ENCODE data around the gene MSH2. TPM values are rescaled to one million over a fixed set of nuclear protein-coding genes. Genes with fewer than 3 reads are reported as not detected.

MSH2 gene
- total and polyA plus RNA-seq, 4 donors: 1.6 to 33.3 (median 3.8) TPM

- WGBS: 5% methylated on average over 97 of the region's 97 CpGs
Measured at GRCh38 chr2:47520825-47521665, 118.1 kb downstream of the MSH2 start.

GRCh38 chr2:47521666-47522285, 118.8 kb downstream of the MSH2 start:
- H3K4me3 ChIP-seq (ENCODE audit: low read depth in 1 of 3, low read length in 3 of 3): peak overlapping the region in 2 of 3 donors; percentile 7 to 44
- DNase-seq (ENCODE audit: low spot score): no peak
- H3K9ac ChIP-seq (ENCODE audit: low read depth in 1 of 2, low read length in 2 of 2): no peak overlapping the region
- H3K27me3 ChIP-seq (ENCODE audit: control insufficient read depth in 4 of 4, insufficient read depth in 4 of 4, low read length in 3 of 4): no peaks in the 10 kb centered on the region
- no peak overlapping the region for H3K27ac ChIP-seq (ENCODE audit: low read depth in 1 of 2, low read length in 2 of 2)
- H3K9me3 ChIP-seq (ENCODE audit: control insufficient read depth in 4 of 4, low read length in 3 of 4): no peaks in the 10 kb centered on the region
- peaks cover 7 to 11% (median 10%) of the 10 kb centered on the region in 4 donors for H3K4me1 ChIP-seq (ENCODE audit: control insufficient read depth in 4 of 4, insufficient read depth in 4 of 4, low read length in 3 of 4)
- no peaks in the 10 kb centered on the region for H3K36me3 ChIP-seq (ENCODE audit: control insufficient read depth in 4 of 4, insufficient read depth in 3 of 4, low read depth in 1 of 4, low read length in 3 of 4)
- 22% methylated on average over 22 of the region's 22 CpGs for WGBS
- TF ChIP-seq ATF3 (IDR thresholded peaks at IDR 0.05): no peak
- TF ChIP-seq HNF4G (IDR thresholded peaks at IDR 0.05): no peak
- TF ChIP-seq MAX (IDR thresholded peaks at IDR 0.05): no peak
- TF ChIP-seq FOXA1 (IDR thresholded peaks at IDR 0.05): no peak
- no peak for TF ChIP-seq NR2F2 (IDR thresholded peaks at IDR 0.05)
- TF ChIP-seq REST (IDR thresholded peaks at IDR 0.05): no peak
- no peak for TF ChIP-seq GABPA (IDR thresholded peaks at IDR 0.05 in 1 of 2, conservative IDR thresholded peaks at IDR 0.05 in 1 of 2)
- TF ChIP-seq RAD21 (IDR thresholded peaks at IDR 0.05): no peak
- no peak for TF ChIP-seq HNF4A (conservative IDR thresholded peaks at IDR 0.05)
- TF ChIP-seq CTCF (IDR thresholded peaks at IDR 0.05; ENCODE audit: low read depth, low read length, missing input control): no peak
- TF ChIP-seq FOXA2 (IDR thresholded peaks at IDR 0.05): no peak

More at GRCh38 chr2:47520825-47521665, 118.1 kb downstream of the MSH2 start:
- H3K36me3 ChIP-seq (ENCODE audit: control insufficient read depth in 4 of 4, insufficient read depth in 3 of 4, low read depth in 1 of 4, low read length in 3 of 4): no peaks in the 10 kb centered on the region
- no peaks in the 10 kb centered on the region for H3K9me3 ChIP-seq (ENCODE audit: control insufficient read depth in 4 of 4, low read length in 3 of 4)
- DNase-seq (ENCODE audit: low spot score): peak; percentile 38
- TF ChIP-seq GABPA (IDR thresholded peaks at IDR 0.05 in 1 of 2, conservative IDR thresholded peaks at IDR 0.05 in 1 of 2) (no peak), SP1 (IDR thresholded peaks at IDR 0.05) (no peak), REST (IDR thresholded peaks at IDR 0.05) (peak; percentile 72), MAX (IDR thresholded peaks at IDR 0.05) (no peak)
- H3K9ac ChIP-seq (ENCODE audit: low read depth in 1 of 2, low read length in 2 of 2): no peak overlapping the region
- H3K27ac ChIP-seq (ENCODE audit: low read depth in 1 of 2, low read length in 2 of 2): no peak overlapping the region
- no peaks in the 10 kb centered on the region for H3K27me3 ChIP-seq (ENCODE audit: control insufficient read depth in 4 of 4, insufficient read depth in 4 of 4, low read length in 3 of 4)
- H3K4me3 ChIP-seq (ENCODE audit: low read depth in 1 of 3, low read length in 3 of 3): peak overlapping the region; percentile 6 to 44 (median 24)
- peaks cover 7 to 11% (median 10%) of the 10 kb centered on the region in 4 donors for H3K4me1 ChIP-seq (ENCODE audit: control insufficient read depth in 4 of 4, insufficient read depth in 4 of 4, low read length in 3 of 4)
